Effector CD8-positive, alpha-beta T cell (primary cell): ENCODE data around the gene EFNA3.
"Not testable (repeated sequence)": the region's sequence is repeated elsewhere in the genome, so short reads cannot be mapped to it uniquely, and the experiment has no call there.

Source experiments
- DNase-seq: peaks from one replicate; lab custom pipeline; 2025; lab: John Stamatoyannopoulos, UW

EFNA3 gene

DNA sequence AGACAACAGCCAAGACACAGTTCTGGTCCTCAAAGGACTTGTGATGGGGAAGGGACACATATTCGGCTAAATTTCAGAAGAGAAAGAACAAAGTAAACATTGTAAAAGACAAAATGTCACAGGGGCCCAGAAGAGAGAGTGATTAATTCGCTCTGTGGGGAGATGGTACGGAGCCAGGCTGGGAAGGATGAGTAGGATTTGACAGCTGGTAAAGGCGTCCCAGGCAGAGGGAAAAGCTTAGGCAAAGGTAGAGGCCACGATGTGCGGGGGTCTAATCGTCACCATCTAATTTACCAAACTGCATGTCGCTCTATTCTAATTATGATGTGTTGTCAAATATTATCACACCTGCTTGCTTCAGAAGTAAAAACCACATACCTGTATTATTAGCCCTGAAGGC, 31.7 kb downstream of the EFNA3 start:
- no peak for DNase-seq

GRCh38 chr1:155110826-155111225, 32.2 kb downstream of the EFNA3 start:
- no peak for DNase-seq

- no peak for DNase-seq
Observed at GRCh38 chr1:155113450-155113980, 34.9 kb downstream of the EFNA3 start.

GRCh38 chr1:155116113-155116764, 37.6 kb downstream of the EFNA3 start:
- DNase-seq, result no peak

DNA sequence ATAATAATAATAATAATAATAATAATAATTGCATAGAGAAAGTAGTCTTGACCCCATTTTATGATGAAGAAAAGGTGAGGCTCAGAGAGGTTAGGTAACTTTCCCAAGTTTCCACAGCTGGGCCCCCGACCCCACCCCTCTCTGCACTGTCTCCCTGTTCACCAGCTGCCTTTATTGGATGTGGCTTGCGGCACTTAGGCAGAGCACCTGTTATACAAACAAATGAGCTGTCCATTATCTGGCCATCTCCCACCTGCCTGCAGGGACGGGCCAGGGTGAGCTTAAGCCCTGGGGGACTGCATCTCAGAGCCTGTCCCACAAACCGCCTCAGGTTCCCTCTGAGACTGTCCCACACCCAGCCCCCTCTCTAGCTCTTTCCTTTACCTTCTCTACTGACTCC, 39.0 kb downstream of the EFNA3 start:
- DNase-seq, result no peak

DNA sequence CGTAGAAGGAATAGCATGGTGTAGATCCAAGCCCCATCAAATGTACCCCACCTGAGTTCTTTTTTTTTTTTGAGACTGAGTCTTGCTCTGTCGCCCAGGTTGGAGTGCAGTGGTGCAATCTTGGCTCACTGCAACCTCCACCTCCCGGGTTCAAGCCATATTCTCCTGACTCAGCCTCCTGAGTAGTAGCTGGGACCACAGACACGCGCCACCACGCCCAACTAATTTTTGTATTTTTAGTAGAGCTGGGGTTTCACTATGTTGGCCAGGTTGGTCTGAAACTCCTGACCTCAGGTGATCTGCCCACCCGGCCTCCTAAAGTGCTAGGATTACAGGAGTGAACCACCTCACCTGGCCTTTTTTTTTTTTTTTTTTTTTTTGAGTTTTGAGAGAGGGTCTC, 39.5 kb downstream of the EFNA3 start:
- DNase-seq, result not testable (repeated sequence)

DNA sequence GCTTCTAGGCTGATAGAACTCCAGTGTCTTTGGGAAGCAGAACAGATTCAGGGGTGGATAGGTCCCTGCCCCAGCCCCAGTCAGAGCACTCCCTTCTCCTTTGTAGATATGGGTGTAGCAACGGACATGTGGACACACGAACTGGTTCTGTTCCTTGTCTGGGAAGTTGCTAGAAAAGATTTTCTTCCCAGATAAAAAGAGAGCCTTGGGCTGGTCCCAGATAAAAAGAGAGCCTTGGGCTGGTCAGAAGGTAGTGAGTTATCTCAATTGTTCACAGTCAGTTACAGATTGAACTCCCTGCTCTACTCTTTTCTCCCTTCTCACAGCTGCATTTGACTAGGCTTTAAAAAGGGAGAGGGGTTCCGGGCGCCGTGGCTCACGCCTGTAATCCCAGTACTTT, 41.6 kb downstream of the EFNA3 start:
- DNase-seq, result no peak

DNA sequence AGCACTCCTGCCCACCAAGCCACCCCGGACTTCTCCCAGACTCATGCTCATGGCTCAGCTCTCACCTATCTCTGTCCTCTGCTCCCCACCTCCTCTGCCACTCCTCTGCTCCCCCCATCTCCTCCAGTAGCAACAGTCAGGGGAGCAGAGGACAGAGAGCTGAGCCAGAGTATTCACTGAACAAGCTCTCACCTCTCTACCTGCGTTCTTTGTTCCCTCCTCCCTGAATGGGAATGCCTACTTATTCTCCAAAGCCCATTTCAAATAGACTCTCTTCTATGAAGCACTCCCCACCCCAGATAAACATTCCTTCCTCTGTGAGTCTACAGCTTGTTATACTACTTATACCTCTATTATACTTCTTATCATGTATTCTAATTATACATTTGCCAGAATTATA, 42.6 kb downstream of the EFNA3 start:
- DNase-seq, result no peak

GRCh38 chr1:155122308-155122707, 43.7 kb downstream of the EFNA3 start:
- DNase-seq, result no peak

- DNase-seq, result no peak
Observed at GRCh38 chr1:155123801-155124200, 45.2 kb downstream of the EFNA3 start.

DNA sequence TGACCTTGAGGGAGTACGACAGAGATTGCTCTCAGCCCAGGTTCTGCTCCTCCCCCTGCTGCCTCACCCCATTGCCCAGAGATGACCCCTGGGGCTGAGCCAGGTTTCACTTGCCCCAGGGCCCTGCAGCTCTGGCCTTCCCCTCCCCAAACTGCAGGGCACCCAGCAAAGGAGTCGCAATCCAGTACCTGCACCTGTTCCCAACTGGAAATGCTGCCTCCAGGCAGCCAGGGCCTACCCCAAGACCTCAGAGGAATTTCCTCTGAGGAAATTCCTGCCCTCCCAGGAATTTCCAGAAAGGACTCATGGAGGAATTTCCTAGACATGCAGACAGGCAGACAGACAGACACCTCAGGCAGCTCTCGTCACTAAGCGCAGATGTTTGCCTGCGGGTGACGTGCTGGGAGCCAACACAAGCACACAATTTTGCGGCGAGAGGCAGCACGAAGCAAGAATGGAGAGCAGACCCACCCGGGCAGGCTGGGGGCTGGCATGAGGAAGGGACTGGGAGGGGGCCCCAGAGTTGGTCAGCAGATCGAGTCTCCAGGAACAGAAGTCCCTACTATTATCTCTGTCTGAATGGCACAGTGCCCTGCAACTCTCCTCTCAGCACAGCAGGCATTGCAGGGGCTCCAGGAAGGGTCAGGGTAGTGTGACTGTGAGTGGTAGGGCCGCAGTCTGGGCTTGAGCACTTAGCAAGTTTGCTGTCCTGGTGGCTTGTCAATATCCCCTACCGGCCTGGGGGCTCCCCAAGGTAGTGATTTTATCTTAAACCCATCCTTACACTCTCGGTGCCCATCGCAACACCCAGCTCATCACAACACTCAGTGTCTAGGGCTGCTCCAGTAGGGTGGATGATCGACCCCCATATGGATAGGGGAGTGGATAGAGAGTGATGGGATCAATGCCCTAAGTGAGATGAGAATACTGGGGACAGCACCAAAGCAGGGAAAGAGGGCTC, 46.1 kb downstream of the EFNA3 start:
- DNase-seq, result no peak

- no peak for DNase-seq
Observed at GRCh38 chr1:155125511-155125945, 46.9 kb downstream of the EFNA3 start.

- DNase-seq, result no peak
Observed at GRCh38 chr1:155125946-155126555, 47.4 kb downstream of the EFNA3 start.

GRCh38 chr1:155126556-155127104, 48.0 kb downstream of the EFNA3 start:
- DNase-seq, result no peak

- peak; percentile 34 for DNase-seq
Observed at GRCh38 chr1:155127105-155127966, 48.7 kb downstream of the EFNA3 start, which contains the start of gene EFNA1. EFNA1 (plus strand) TSS chr1:155127876; CDS start chr1:155127978, 102 bp downstream.

GRCh38 chr1:155127967-155128754, 49.5 kb downstream of the EFNA3 start:
- no peak for DNase-seq

GRCh38 chr1:155128755-155129473, 50.3 kb downstream of the EFNA3 start:
- no peak for DNase-seq

- no peak for DNase-seq
Observed at GRCh38 chr1:155130272-155131006, 51.8 kb downstream of the EFNA3 start.

DNA sequence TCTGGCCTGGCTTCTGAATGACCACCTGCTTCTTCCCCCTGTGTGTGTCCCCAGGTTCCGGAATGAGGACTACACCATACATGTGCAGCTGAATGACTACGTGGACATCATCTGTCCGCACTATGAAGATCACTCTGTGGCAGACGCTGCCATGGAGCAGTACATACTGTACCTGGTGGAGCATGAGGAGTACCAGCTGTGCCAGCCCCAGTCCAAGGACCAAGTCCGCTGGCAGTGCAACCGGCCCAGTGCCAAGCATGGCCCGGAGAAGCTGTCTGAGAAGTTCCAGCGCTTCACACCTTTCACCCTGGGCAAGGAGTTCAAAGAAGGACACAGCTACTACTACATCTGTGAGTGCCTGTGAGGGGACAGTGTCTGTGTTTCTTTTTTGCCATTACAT, 52.6 kb downstream of the EFNA3 start:
- no peak for DNase-seq
